ENCODE results near the gene ARHGEF11. TPM values are rescaled to one million over a fixed set of nuclear protein-coding genes. Genes with fewer than 3 reads are reported as not detected.

Gene ARHGEF11
- total RNA-seq, 1 donor from 2014 or later = 43.7 TPM

GRCh38 chr1:156889802-156890580 is 155.6 kb downstream of the ARHGEF11 start:
- peaks cover 69% of the 10 kb centered on the region for H3K27me3 Mint-ChIP-seq

GRCh38 chr1:156887734-156888133 is 157.8 kb downstream of the ARHGEF11 start:
- TF ChIP-seq CTCF (conservative IDR thresholded peaks at IDR 0.05) = no peak
- no peak for DNase-seq (ENCODE audit: extremely low spot score, unreplicated experiment)
- H3K27ac Mint-ChIP-seq = no peak overlapping the region
- no peaks in the 10 kb centered on the region for H3K36me3 Mint-ChIP-seq
- peaks cover 46% of the 10 kb centered on the region for H3K4me1 Mint-ChIP-seq (ENCODE audit: unreplicated experiment)
- H3K4me3 Mint-ChIP-seq = no peak overlapping the region
- H3K9me3 Mint-ChIP-seq = no peaks in the 10 kb centered on the region
- peaks cover 76% of the 10 kb centered on the region for H3K27me3 Mint-ChIP-seq

More at GRCh38 chr1:156889802-156890580, 155.6 kb downstream of the ARHGEF11 start:
- H3K9me3 Mint-ChIP-seq = no peaks in the 10 kb centered on the region
- DNase-seq (ENCODE audit: extremely low spot score, unreplicated experiment) = no peak
- peak overlapping the region; percentile 19 for H3K4me3 Mint-ChIP-seq
- H3K27ac Mint-ChIP-seq = peak overlapping the region; percentile 3
- no peaks in the 10 kb centered on the region for H3K36me3 Mint-ChIP-seq
- H3K4me1 Mint-ChIP-seq (ENCODE audit: unreplicated experiment) = peaks cover 34% of the 10 kb centered on the region
- TF ChIP-seq CTCF (conservative IDR thresholded peaks at IDR 0.05) = peak; percentile 90

GRCh38 chr1:156887317-156887716 is 158.2 kb downstream of the ARHGEF11 start:
- Mint-ChIP-seq H3K9me3 (no peaks in the 10 kb centered on the region), H3K27me3 (peaks cover 75% of the 10 kb centered on the region), H3K36me3 (no peaks in the 10 kb centered on the region), H3K4me3 (no peak overlapping the region), H3K27ac (no peak overlapping the region), H3K4me1 (ENCODE audit: unreplicated experiment) (peaks cover 47% of the 10 kb centered on the region)
- DNase-seq (ENCODE audit: extremely low spot score, unreplicated experiment) = no peak
- no peak for TF ChIP-seq CTCF (conservative IDR thresholded peaks at IDR 0.05)

GRCh38 chr1:156886583-156887281 is 158.8 kb downstream of the ARHGEF11 start:
- peak overlapping the region; percentile 54 for H3K27ac Mint-ChIP-seq
- no peak for DNase-seq (ENCODE audit: extremely low spot score, unreplicated experiment)
- H3K4me3 Mint-ChIP-seq = peak overlapping the region; percentile 50
- H3K9me3 Mint-ChIP-seq = no peaks in the 10 kb centered on the region
- TF ChIP-seq CTCF (conservative IDR thresholded peaks at IDR 0.05) = no peak
- peaks cover 75% of the 10 kb centered on the region for H3K27me3 Mint-ChIP-seq
- H3K36me3 Mint-ChIP-seq = no peaks in the 10 kb centered on the region
- peaks cover 47% of the 10 kb centered on the region for H3K4me1 Mint-ChIP-seq (ENCODE audit: unreplicated experiment)

- DNase-seq (ENCODE audit: extremely low spot score, unreplicated experiment) = no peak
- Mint-ChIP-seq H3K9me3 (no peaks in the 10 kb centered on the region), H3K27ac (no peak overlapping the region), H3K4me1 (ENCODE audit: unreplicated experiment) (peaks cover 47% of the 10 kb centered on the region), H3K36me3 (no peaks in the 10 kb centered on the region), H3K4me3 (no peak overlapping the region), H3K27me3 (peaks cover 72% of the 10 kb centered on the region)
- TF ChIP-seq CTCF (conservative IDR thresholded peaks at IDR 0.05) = no peak
Measured at GRCh38 chr1:156885880-156886355, 159.6 kb downstream of the ARHGEF11 start.
